PFSK-1 (cell line): ENCODE results near the gene IMPA2.

ENCODE experiments used
- FOXP2 ChIP-seq: optimal IDR thresholded peaks from 2 replicates; pipeline ENCODE3; 2011; ENCODE audit warnings: borderline replicate concordance, control low read depth, inconsistent platforms; ENCODE audit not compliant: insufficient read depth; ENCODE audit errors: extremely low read length, extremely low read depth
- POLR2AphosphoS5 ChIP-seq: IDR thresholded peaks from 2 replicates; pipeline ENCODE4 v1.6.1; 2012; ENCODE audit warnings: low read depth, mild to moderate bottlenecking, control low read depth, low read length, moderate library complexity
- REST ChIP-seq, 2 experiments: IDR thresholded peaks; 2 replicates each; pipeline versions ENCODE4 v1.6.1 to v1.8.0; 2011 to 2012; ENCODE audit warnings: low read depth in 2 of 2, low read length in 2 of 2, control low read depth in 1 of 2, inconsistent platforms in 1 of 2, mild to moderate bottlenecking in 1 of 2, moderate library complexity in 1 of 2; ENCODE audit not compliant: insufficient read depth in 1 of 2
- SIN3A ChIP-seq: IDR thresholded peaks from 2 replicates; pipeline ENCODE4 v1.6.1; 2012; ENCODE audit warnings: mild to moderate bottlenecking, low read length, moderate library complexity, borderline replicate concordance; ENCODE audit not compliant: insufficient read depth
- TAF1 ChIP-seq: IDR thresholded peaks from 2 replicates; pipeline ENCODE4 v1.6.1; 2012; ENCODE audit warnings: low read length, control low read depth, borderline replicate concordance; ENCODE audit not compliant: insufficient read depth

GRCh38 chr18:11937874-11938478 is 43.3 kb upstream of the IMPA2 start:
- TF ChIP-seq REST (IDR thresholded peaks at IDR 0.05; ENCODE audit: insufficient read depth in 1 of 2, low read depth in 2 of 2, low read length in 2 of 2), result no peak
- no peak for TF ChIP-seq POLR2AphosphoS5
- TF ChIP-seq TAF1, result no peak
- no peak for TF ChIP-seq SIN3A
- TF ChIP-seq FOXP2, result no peak
